ENCODE results near the gene KRT33B.

- no peak for TF ChIP-seq CTCF (IDR thresholded peaks at IDR 0.05; ENCODE audit: insufficient read depth, low read length, poor library complexity, severe bottlenecking)
- TF ChIP-seq EZH2phosphoT487 (conservative IDR thresholded peaks at IDR 0.05; ENCODE audit: low read length), result no peak
Observed at GRCh38 chr17:41335747-41336146, 33.9 kb downstream of the KRT33B start.

Measured in SU-DHL-6 (cell line).